Epithelial cell of esophagus (primary cell): ENCODE data around the gene SEPTIN6.

Source experiments
- DNase-seq: peaks from one replicate; pipeline ENCODE4 v3.0.0; 2010; ENCODE audit warnings: low read depth
- H3K4me3 ChIP-seq: 2 replicates; pipeline ENCODE4 v1.5.1; 2011; ENCODE audit warnings: mild to moderate bottlenecking, low read length, control low read depth
- TF ChIP-seq, protein P1 (sequence below): IDR thresholded peaks from 2 replicates; pipeline ENCODE4 v1.5.1; 2011; ENCODE audit warnings: low read depth, mild to moderate bottlenecking, low read length, control low read depth, inconsistent platforms; ENCODE audit not compliant: insufficient read depth; ENCODE audit errors: missing control alignments

Gene SEPTIN6

GRCh38 chrX:119682019-119682989, 10.7 kb downstream of the SEPTIN6 start:
- DNase-seq, result no peak
- H3K4me3 ChIP-seq, result no peak overlapping the region
- TF ChIP-seq, protein P1, sequence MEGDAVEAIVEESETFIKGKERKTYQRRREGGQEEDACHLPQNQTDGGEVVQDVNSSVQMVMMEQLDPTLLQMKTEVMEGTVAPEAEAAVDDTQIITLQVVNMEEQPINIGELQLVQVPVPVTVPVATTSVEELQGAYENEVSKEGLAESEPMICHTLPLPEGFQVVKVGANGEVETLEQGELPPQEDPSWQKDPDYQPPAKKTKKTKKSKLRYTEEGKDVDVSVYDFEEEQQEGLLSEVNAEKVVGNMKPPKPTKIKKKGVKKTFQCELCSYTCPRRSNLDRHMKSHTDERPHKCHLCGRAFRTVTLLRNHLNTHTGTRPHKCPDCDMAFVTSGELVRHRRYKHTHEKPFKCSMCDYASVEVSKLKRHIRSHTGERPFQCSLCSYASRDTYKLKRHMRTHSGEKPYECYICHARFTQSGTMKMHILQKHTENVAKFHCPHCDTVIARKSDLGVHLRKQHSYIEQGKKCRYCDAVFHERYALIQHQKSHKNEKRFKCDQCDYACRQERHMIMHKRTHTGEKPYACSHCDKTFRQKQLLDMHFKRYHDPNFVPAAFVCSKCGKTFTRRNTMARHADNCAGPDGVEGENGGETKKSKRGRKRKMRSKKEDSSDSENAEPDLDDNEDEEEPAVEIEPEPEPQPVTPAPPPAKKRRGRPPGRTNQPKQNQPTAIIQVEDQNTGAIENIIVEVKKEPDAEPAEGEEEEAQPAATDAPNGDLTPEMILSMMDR, result no peak

GRCh38 chrX:119677654-119677981, 15.3 kb downstream of the SEPTIN6 start:
- TF ChIP-seq, protein P1, result no peak
- no peak for DNase-seq
- H3K4me3 ChIP-seq, result no peak overlapping the region

- no peak for DNase-seq
- H3K4me3 ChIP-seq, result no peak overlapping the region
- TF ChIP-seq, protein P1, result no peak
These were observed 15.9 kb downstream of the SEPTIN6 start for GRCh38 chrX:119676949-119677653.

- H3K4me3 ChIP-seq, result no peak overlapping the region
- TF ChIP-seq, protein P1, result no peak
- no peak for DNase-seq
These were observed 19.6 kb downstream of the SEPTIN6 start for GRCh38 chrX:119673336-119673735.

- TF ChIP-seq, protein P1, result no peak
- no peak overlapping the region for H3K4me3 ChIP-seq
- no peak for DNase-seq
These were observed 20.5 kb downstream of the SEPTIN6 start for GRCh38 chrX:119672426-119672825.

GRCh38 chrX:119669424-119670037, 23.4 kb downstream of the SEPTIN6 start:
- no peak overlapping the region for H3K4me3 ChIP-seq
- TF ChIP-seq, protein P1, result no peak
- no peak for DNase-seq
